Measurements from ENCODE around the gene ARFGEF2. TPM values are rescaled to one million over a fixed set of nuclear protein-coding genes. Genes with fewer than 3 reads are reported as not detected.

Gene ARFGEF2
- total RNA-seq, 1 experiment from 2014 or later, result 22.2 TPM

- Histone ChIP-seq H3K4me1 (ENCODE audit: control insufficient read depth in 1 of 2, insufficient read depth in 2 of 2, low read length in 2 of 2) (no peaks in the 10 kb centered on the region), H3K9me3 (ENCODE audit: control insufficient read depth in 1 of 2, insufficient read depth in 1 of 2, low read depth in 1 of 2, low read length in 2 of 2) (no peaks in the 10 kb centered on the region), H3K36me3 (ENCODE audit: control insufficient read depth in 1 of 2, insufficient read depth in 2 of 2, low read length in 2 of 2) (no peaks in the 10 kb centered on the region), H4K20me1 (ENCODE audit: insufficient read depth) (no peaks in the 10 kb centered on the region), H3K4me3 (replicated peaks in 1 of 2; ENCODE audit: low read depth in 1 of 2, low read length in 2 of 2) (no peak overlapping the region), H3K4me2 (ENCODE audit: low read length) (no peak overlapping the region), H3K9ac (ENCODE audit: low read length) (no peak overlapping the region), H3K9me2 (ENCODE audit: insufficient read depth) (no peaks in the 10 kb centered on the region), H3K79me2 (ENCODE audit: insufficient read depth, low read length) (no peaks in the 10 kb centered on the region), H3K27me3 (ENCODE audit: insufficient read depth, low read length) (no peaks in the 10 kb centered on the region), H2AFZ (ENCODE audit: low read depth, low read length, poor library complexity, severe bottlenecking) (no peak overlapping the region), H3K27ac (ENCODE audit: low read depth, low read length) (no peak overlapping the region)
- intact Hi-C loops (cut with micrococcal nuclease), result no loop called here
- no TSS peak for BruUV-seq (replicated peaks)
- ATAC-seq, result no peak
- no peak for DNase-seq (ENCODE audit: low read depth, low spot score)
- ChIA-PET POLR2A (no interaction called here), CTCF (no interaction called here), RAD21 (ENCODE audit: low non-redundant PET in 1 of 2, low total read pairs in 2 of 2, uncharacterized antibody in 2 of 2, unreplicated experiment in 2 of 2) (no interaction called here)
- TF ChIP-seq SRF (IDR thresholded peaks at IDR 0.05; ENCODE audit: low read depth), result no peak
- no peak for TF ChIP-seq REST (IDR thresholded peaks at IDR 0.05; ENCODE audit: low read depth)
- no peak for TF ChIP-seq RAD21 (IDR thresholded peaks at IDR 0.05; ENCODE audit: low read depth)
- no peak for TF ChIP-seq POLR2A (IDR thresholded peaks at IDR 0.05; ENCODE audit: borderline replicate concordance, extremely low read depth, insufficient read depth, insufficient read length)
- TF ChIP-seq EZH2 (IDR thresholded peaks at IDR 0.05), result no peak
- no peak for TF ChIP-seq POLR2AphosphoS5 (IDR thresholded peaks at IDR 0.05; ENCODE audit: low read depth, low read length)
- TF ChIP-seq SIN3A (IDR thresholded peaks at IDR 0.05; ENCODE audit: low read depth), result no peak
Observed at GRCh38 chr20:48889140-48889790, 32.2 kb upstream of the ARFGEF2 start.
